ENCODE results near the gene TNK1. TPM values are rescaled to one million over a fixed set of nuclear protein-coding genes. Genes with fewer than 3 reads are reported as not detected.

TNK1 gene
- total RNA-seq, 2 donors from 2014 or later: 11.0 to 11.7 TPM

- H3K27me3 ChIP-seq (ENCODE audit: control insufficient read depth, insufficient read depth, low read length, poor library complexity, severe bottlenecking): no peaks in the 10 kb centered on the region
- no peaks in the 10 kb centered on the region for H3K9me3 ChIP-seq (ENCODE audit: control insufficient read depth, low read length)
- H3K9ac ChIP-seq (ENCODE audit: extremely low read depth, low read length, poor library complexity, severe bottlenecking): no peak overlapping the region
- H3K27ac ChIP-seq (ENCODE audit: low read depth, low read length): no peak overlapping the region
- H3K4me3 Mint-ChIP-seq: no peak overlapping the region
- H3K4me1 ChIP-seq (ENCODE audit: control insufficient read depth, insufficient read depth, low read length): no peaks in the 10 kb centered on the region
- H3K4me3 ChIP-seq (ENCODE audit: low read length): no peak overlapping the region
- TF ChIP-seq, protein P1, sequence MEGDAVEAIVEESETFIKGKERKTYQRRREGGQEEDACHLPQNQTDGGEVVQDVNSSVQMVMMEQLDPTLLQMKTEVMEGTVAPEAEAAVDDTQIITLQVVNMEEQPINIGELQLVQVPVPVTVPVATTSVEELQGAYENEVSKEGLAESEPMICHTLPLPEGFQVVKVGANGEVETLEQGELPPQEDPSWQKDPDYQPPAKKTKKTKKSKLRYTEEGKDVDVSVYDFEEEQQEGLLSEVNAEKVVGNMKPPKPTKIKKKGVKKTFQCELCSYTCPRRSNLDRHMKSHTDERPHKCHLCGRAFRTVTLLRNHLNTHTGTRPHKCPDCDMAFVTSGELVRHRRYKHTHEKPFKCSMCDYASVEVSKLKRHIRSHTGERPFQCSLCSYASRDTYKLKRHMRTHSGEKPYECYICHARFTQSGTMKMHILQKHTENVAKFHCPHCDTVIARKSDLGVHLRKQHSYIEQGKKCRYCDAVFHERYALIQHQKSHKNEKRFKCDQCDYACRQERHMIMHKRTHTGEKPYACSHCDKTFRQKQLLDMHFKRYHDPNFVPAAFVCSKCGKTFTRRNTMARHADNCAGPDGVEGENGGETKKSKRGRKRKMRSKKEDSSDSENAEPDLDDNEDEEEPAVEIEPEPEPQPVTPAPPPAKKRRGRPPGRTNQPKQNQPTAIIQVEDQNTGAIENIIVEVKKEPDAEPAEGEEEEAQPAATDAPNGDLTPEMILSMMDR (conservative IDR thresholded peaks at IDR 0.05): no peak
- no peak overlapping the region for H3K27ac Mint-ChIP-seq
- H3K36me3 ChIP-seq (ENCODE audit: control insufficient read depth, insufficient read depth, low read length): peaks cover 24% of the 10 kb centered on the region
- peaks cover 28% of the 10 kb centered on the region for H3K36me3 Mint-ChIP-seq (ENCODE audit: low read depth)
- 92 to 94% methylated on average over 5 to 6 of the region's 6 CpGs for WGBS, 2 experiments (ENCODE audit: insufficient coverage in 1 of 2, insufficient read length in 1 of 2)
- peaks cover 16% of the 10 kb centered on the region for H3K27me3 Mint-ChIP-seq (ENCODE audit: insufficient read depth)
- DNase-seq: no peak
- H3K9me3 Mint-ChIP-seq: no peaks in the 10 kb centered on the region
- peaks cover 10% of the 10 kb centered on the region for H3K4me1 Mint-ChIP-seq
Measured at GRCh38 chr17:7409716-7410115, 28.8 kb downstream of the TNK1 start.

DNA sequence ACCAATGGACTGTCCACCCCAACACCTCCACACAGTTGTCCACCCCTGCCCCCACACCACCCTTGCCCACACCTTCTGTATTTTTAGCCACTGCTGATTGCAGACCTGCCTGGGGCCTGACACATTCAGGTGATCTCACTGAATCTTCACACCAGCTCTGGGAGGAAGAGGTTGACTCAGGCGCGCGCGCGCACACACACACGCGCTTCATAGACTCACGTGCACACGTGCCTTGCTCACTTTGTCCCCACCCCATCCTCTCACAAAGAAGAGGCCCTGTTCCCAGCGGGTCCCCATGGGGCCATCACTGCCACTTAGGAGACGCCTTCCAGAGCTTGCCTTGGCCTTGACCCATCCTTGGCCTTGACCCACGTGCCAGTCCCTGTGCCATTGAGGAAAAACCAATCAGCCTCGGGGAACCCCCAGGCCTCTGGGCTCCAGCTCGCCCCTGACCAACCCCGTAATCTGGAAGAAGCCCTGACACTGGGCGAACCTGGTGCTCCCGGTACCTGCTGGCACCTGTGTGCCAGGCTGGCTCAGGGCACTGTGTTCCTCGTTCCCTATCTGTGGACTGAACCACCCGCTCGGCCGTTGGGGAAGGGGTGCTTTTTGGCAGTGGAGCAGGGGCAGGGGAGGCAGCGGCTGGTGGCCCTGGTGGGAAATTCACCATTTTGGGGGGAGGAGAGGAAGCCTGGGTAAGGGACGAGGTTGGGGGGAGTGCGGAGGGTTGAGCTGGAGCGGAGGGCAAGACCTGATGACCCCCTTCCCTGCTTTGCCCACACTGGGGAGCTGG is 29.9 kb downstream of the TNK1 start:
- Histone ChIP-seq H3K9me3 (ENCODE audit: control insufficient read depth, low read length) (no peaks in the 10 kb centered on the region), H3K9ac (ENCODE audit: extremely low read depth, low read length, poor library complexity, severe bottlenecking) (no peak overlapping the region), H3K4me1 (ENCODE audit: control insufficient read depth, insufficient read depth, low read length) (no peaks in the 10 kb centered on the region), H3K4me3 (ENCODE audit: low read length) (no peak overlapping the region), H3K27me3 (ENCODE audit: control insufficient read depth, insufficient read depth, low read length, poor library complexity, severe bottlenecking) (no peaks in the 10 kb centered on the region), H3K36me3 (ENCODE audit: control insufficient read depth, insufficient read depth, low read length) (peaks cover 32% of the 10 kb centered on the region), H3K27ac (ENCODE audit: low read depth, low read length) (no peak overlapping the region)
- no peak for DNase-seq
- no peak overlapping the region for H3K4me3 Mint-ChIP-seq
- peaks cover 39% of the 10 kb centered on the region for H3K36me3 Mint-ChIP-seq (ENCODE audit: low read depth)
- peaks cover 16% of the 10 kb centered on the region for H3K27me3 Mint-ChIP-seq (ENCODE audit: insufficient read depth)
- no peaks in the 10 kb centered on the region for H3K9me3 Mint-ChIP-seq
- H3K27ac Mint-ChIP-seq: no peak overlapping the region
- 94 to 97% methylated on average over 11 to 25 of the region's 25 CpGs for WGBS, 2 experiments (ENCODE audit: insufficient coverage in 1 of 2, insufficient read length in 1 of 2)
- TF ChIP-seq, protein P1 (conservative IDR thresholded peaks at IDR 0.05): no peak
- H3K4me1 Mint-ChIP-seq: peaks cover 9% of the 10 kb centered on the region

GRCh38 chr17:7411427-7411750 is 30.5 kb downstream of the TNK1 start:
- peaks cover 16% of the 10 kb centered on the region for H3K27me3 Mint-ChIP-seq (ENCODE audit: insufficient read depth)
- Histone ChIP-seq H3K27me3 (ENCODE audit: control insufficient read depth, insufficient read depth, low read length, poor library complexity, severe bottlenecking) (no peaks in the 10 kb centered on the region), H3K4me1 (ENCODE audit: control insufficient read depth, insufficient read depth, low read length) (no peaks in the 10 kb centered on the region), H3K27ac (ENCODE audit: low read depth, low read length) (no peak overlapping the region), H3K4me3 (ENCODE audit: low read length) (no peak overlapping the region), H3K9me3 (ENCODE audit: control insufficient read depth, low read length) (no peaks in the 10 kb centered on the region), H3K36me3 (ENCODE audit: control insufficient read depth, insufficient read depth, low read length) (peaks cover 34% of the 10 kb centered on the region), H3K9ac (ENCODE audit: extremely low read depth, low read length, poor library complexity, severe bottlenecking) (no peak overlapping the region)
- H3K27ac Mint-ChIP-seq: no peak overlapping the region
- H3K36me3 Mint-ChIP-seq (ENCODE audit: low read depth): peaks cover 42% of the 10 kb centered on the region
- TF ChIP-seq, protein P1 (conservative IDR thresholded peaks at IDR 0.05): no peak
- no peak for DNase-seq
- 77 to 92% methylated on average over 2 to 8 of the region's 8 CpGs for WGBS, 2 experiments (ENCODE audit: insufficient coverage in 1 of 2, insufficient read length in 1 of 2)
- H3K9me3 Mint-ChIP-seq: no peaks in the 10 kb centered on the region
- H3K4me3 Mint-ChIP-seq: no peak overlapping the region
- H3K4me1 Mint-ChIP-seq: peaks cover 7% of the 10 kb centered on the region

All from endodermal cell (in vitro differentiated cells).